ENCODE measurements around the gene SPAG5. TPM values are rescaled to one million over a fixed set of nuclear protein-coding genes. Genes with fewer than 3 reads are reported as not detected.

Gene SPAG5
- total and polyA plus RNA-seq, 9 of the 15 experiments (the other 6 are each of a cell fraction or from before 2014, with no cell fraction given) = 94.4 to 286 (median 151) TPM

DNA sequence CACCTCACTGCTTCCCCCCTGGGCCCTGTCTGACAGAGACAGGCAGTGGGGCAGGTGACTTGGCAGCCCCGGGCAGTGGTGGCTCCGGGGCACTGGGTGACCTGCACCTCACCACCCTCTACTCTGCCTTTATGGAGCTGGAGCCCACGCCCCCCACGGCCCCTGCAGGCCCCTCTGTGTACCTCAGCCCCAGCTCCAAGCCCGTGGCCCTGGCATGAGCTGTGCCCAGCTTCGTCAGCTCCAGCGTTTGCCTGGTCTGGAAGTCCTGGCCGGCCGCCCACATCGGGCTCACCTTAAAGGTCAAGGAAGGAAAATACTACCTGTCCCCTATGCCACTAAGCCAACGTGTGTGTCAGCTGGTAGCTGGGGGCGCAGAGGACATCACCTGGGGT is 61.6 kb downstream of the SPAG5 start (continued):
- TF ChIP-seq, protein P1, sequence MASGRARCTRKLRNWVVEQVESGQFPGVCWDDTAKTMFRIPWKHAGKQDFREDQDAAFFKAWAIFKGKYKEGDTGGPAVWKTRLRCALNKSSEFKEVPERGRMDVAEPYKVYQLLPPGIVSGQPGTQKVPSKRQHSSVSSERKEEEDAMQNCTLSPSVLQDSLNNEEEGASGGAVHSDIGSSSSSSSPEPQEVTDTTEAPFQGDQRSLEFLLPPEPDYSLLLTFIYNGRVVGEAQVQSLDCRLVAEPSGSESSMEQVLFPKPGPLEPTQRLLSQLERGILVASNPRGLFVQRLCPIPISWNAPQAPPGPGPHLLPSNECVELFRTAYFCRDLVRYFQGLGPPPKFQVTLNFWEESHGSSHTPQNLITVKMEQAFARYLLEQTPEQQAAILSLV (tag; IDR thresholded peaks at IDR 0.05) = no peak
- TF ChIP-seq, protein P2, sequence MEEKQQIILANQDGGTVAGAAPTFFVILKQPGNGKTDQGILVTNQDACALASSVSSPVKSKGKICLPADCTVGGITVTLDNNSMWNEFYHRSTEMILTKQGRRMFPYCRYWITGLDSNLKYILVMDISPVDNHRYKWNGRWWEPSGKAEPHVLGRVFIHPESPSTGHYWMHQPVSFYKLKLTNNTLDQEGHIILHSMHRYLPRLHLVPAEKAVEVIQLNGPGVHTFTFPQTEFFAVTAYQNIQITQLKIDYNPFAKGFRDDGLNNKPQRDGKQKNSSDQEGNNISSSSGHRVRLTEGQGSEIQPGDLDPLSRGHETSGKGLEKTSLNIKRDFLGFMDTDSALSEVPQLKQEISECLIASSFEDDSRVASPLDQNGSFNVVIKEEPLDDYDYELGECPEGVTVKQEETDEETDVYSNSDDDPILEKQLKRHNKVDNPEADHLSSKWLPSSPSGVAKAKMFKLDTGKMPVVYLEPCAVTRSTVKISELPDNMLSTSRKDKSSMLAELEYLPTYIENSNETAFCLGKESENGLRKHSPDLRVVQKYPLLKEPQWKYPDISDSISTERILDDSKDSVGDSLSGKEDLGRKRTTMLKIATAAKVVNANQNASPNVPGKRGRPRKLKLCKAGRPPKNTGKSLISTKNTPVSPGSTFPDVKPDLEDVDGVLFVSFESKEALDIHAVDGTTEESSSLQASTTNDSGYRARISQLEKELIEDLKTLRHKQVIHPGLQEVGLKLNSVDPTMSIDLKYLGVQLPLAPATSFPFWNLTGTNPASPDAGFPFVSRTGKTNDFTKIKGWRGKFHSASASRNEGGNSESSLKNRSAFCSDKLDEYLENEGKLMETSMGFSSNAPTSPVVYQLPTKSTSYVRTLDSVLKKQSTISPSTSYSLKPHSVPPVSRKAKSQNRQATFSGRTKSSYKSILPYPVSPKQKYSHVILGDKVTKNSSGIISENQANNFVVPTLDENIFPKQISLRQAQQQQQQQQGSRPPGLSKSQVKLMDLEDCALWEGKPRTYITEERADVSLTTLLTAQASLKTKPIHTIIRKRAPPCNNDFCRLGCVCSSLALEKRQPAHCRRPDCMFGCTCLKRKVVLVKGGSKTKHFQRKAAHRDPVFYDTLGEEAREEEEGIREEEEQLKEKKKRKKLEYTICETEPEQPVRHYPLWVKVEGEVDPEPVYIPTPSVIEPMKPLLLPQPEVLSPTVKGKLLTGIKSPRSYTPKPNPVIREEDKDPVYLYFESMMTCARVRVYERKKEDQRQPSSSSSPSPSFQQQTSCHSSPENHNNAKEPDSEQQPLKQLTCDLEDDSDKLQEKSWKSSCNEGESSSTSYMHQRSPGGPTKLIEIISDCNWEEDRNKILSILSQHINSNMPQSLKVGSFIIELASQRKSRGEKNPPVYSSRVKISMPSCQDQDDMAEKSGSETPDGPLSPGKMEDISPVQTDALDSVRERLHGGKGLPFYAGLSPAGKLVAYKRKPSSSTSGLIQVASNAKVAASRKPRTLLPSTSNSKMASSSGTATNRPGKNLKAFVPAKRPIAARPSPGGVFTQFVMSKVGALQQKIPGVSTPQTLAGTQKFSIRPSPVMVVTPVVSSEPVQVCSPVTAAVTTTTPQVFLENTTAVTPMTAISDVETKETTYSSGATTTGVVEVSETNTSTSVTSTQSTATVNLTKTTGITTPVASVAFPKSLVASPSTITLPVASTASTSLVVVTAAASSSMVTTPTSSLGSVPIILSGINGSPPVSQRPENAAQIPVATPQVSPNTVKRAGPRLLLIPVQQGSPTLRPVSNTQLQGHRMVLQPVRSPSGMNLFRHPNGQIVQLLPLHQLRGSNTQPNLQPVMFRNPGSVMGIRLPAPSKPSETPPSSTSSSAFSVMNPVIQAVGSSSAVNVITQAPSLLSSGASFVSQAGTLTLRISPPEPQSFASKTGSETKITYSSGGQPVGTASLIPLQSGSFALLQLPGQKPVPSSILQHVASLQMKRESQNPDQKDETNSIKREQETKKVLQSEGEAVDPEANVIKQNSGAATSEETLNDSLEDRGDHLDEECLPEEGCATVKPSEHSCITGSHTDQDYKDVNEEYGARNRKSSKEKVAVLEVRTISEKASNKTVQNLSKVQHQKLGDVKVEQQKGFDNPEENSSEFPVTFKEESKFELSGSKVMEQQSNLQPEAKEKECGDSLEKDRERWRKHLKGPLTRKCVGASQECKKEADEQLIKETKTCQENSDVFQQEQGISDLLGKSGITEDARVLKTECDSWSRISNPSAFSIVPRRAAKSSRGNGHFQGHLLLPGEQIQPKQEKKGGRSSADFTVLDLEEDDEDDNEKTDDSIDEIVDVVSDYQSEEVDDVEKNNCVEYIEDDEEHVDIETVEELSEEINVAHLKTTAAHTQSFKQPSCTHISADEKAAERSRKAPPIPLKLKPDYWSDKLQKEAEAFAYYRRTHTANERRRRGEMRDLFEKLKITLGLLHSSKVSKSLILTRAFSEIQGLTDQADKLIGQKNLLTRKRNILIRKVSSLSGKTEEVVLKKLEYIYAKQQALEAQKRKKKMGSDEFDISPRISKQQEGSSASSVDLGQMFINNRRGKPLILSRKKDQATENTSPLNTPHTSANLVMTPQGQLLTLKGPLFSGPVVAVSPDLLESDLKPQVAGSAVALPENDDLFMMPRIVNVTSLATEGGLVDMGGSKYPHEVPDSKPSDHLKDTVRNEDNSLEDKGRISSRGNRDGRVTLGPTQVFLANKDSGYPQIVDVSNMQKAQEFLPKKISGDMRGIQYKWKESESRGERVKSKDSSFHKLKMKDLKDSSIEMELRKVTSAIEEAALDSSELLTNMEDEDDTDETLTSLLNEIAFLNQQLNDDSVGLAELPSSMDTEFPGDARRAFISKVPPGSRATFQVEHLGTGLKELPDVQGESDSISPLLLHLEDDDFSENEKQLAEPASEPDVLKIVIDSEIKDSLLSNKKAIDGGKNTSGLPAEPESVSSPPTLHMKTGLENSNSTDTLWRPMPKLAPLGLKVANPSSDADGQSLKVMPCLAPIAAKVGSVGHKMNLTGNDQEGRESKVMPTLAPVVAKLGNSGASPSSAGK (IDR thresholded peaks at IDR 0.05) = no peak

Data from K562 (cell line).